Spleen (tissue), 11 donors: Measurements from ENCODE around the gene PRSS21. TPM values are rescaled to one million over a fixed set of nuclear protein-coding genes. Genes with fewer than 3 reads are reported as not detected.

Experiments
- DNase-seq: peaks from one replicate; pipeline ENCODE4 v3.0.0-alpha.2; 2020
- H3K27ac ChIP-seq, 8 donors: fragments of 200-600 bp; sonication (generic) in 7 of 8; 1 replicate in 4 of 8; 2 replicates in 4 of 8; pipeline versions ENCODE4 v1.5.0 to v1.8.0; 2016 to 2021; ENCODE audit warnings: inconsistent platforms in 4 of 8, mild to moderate bottlenecking in 4 of 8, moderate library complexity in 1 of 8
- H3K27me3 ChIP-seq, 7 donors: fragments of 200-600 bp; sonication (generic) in 6 of 7; replicated peaks in 1 of 7; 1 replicate in 4 of 7; 2 replicates in 3 of 7; pipeline versions ENCODE4 v1.5.0 to v1.8.0; 2016 to 2021; ENCODE audit warnings: inconsistent platforms in 3 of 7, mild to moderate bottlenecking in 1 of 7
- H3K36me3 ChIP-seq, 6 donors: fragments of 200-600 bp; sonication (generic) in 5 of 6; 1 replicate in 4 of 6; 2 replicates in 2 of 6; pipeline versions ENCODE4 v1.5.0 to v1.8.0; 2016 to 2021; ENCODE audit warnings: inconsistent platforms in 2 of 6
- H3K4me1 ChIP-seq, 6 donors: fragments of 200-600 bp; sonication (generic) in 5 of 6; 1 replicate in 3 of 6; 2 replicates in 3 of 6; pipeline versions ENCODE4 v1.5.0 to v1.8.0; 2016 to 2021; ENCODE audit warnings: inconsistent platforms in 3 of 6
- H3K4me3 ChIP-seq, 8 donors: fragments of 200-600 bp; sonication (generic) in 7 of 8; 1 replicate in 4 of 8; 2 replicates in 4 of 8; pipeline versions ENCODE4 v1.5.0 to v1.8.0; 2016 to 2021; ENCODE audit warnings: inconsistent platforms in 4 of 8, mild to moderate bottlenecking in 4 of 8, moderate library complexity in 2 of 8
- H3K9me3 ChIP-seq, 8 donors: fragments of 200-600 bp; sonication (generic) in 7 of 8; 1 replicate in 4 of 8; 2 replicates in 4 of 8; pipeline versions ENCODE4 v1.5.0 to v1.8.0; 2016 to 2021; ENCODE audit warnings: inconsistent platforms in 4 of 8
- POLR2A ChIP-seq, 3 donors: fragments of 450-650 bp; IDR thresholded peaks; one replicate each; pipeline ENCODE4 v1.5.1; 2017; ENCODE audit warnings: antibody characterized with exemption in 3 of 3, mild to moderate bottlenecking in 1 of 3
- POLR2AphosphoS5 ChIP-seq, 3 donors: sonication (generic); formaldehyde crosslinking; IDR thresholded peaks; one replicate each; pipeline ENCODE4 v1.5.1; 2017; ENCODE audit warnings: antibody characterized with exemption in 3 of 3
- WGBS, 5 donors: extraction: QIAGEN DNeasy Blood & Tissue Kit in 3 of 5; methylation state at CpG; one replicate each; pipeline versions ENCODE4 v1.1.5 to v1.1.7; 2013 to 2018; 5-methylcytosine and 5-hydroxymethylcytosine counted together
- intact Hi-C: fragments of 100-400 bp; cut with DNase I; formaldehyde crosslinking; loops from one replicate; pipeline ENCODE4 v1.15.0; 2023; ENCODE audit warnings: low total_unique reads
- polyA plus RNA-seq, 3 donors: library from polyadenylated mRNA; stranded (reverse); fragments of 200-250 nt; gene quantifications; one replicate each; pipeline ENCODE4 v1.2.1, GENCODE V29; 2013
- total RNA-seq, 7 donors: library from RNA; depleted of rRNA in 3 of 7; stranded (reverse); fragments of >200 nt in 3 of 7; fragmentation: NEBNext Ultra II Directional in 4 of 7; extraction: Animal tissue kit (Norgen Biotek cat#: 25700) in 4 of 7; gene quantifications; one replicate each; pipeline versions ENCODE4 v1.1.0 to v1.2.1, GENCODE V29; 2016 to 2021
- TF ChIP-seq, protein P1 (sequence below), 11 experiments: fragments of 200-600 bp in 7 of 11; fragments of 450-650 bp in 4 of 11; sonication (generic) in 4 of 11; IDR thresholded peaks in 8 of 11; conservative IDR thresholded peaks in 3 of 11; 1 replicate in 7 of 11; 2 replicates in 4 of 11; pipeline versions ENCODE4 v1.4.0 to v1.8.0; 2016 to 2021; ENCODE audit warnings: antibody characterized with exemption in 11 of 11, inconsistent platforms in 4 of 11, mild to moderate bottlenecking in 1 of 11
- donor health status: healthy with polysubstance abuse.
- donor health status: DM: no; HTN: no; CAD: no; lungs with moderate emphysema.
- donor health status: DM: no; HTN: no; CAD: no.
- donor health status: Bipolar disorder and iron deficiency.
- donor health status: healthy.
- donor health status: DM: no; HTN: no; CAD: no.
- donor health status: DM: yes; HTN: yes; CAD: no.

PRSS21 gene
- total and polyA plus RNA-seq, 10 donors, result 0.49 to 4.9 (median 1.6) TPM

DNA sequence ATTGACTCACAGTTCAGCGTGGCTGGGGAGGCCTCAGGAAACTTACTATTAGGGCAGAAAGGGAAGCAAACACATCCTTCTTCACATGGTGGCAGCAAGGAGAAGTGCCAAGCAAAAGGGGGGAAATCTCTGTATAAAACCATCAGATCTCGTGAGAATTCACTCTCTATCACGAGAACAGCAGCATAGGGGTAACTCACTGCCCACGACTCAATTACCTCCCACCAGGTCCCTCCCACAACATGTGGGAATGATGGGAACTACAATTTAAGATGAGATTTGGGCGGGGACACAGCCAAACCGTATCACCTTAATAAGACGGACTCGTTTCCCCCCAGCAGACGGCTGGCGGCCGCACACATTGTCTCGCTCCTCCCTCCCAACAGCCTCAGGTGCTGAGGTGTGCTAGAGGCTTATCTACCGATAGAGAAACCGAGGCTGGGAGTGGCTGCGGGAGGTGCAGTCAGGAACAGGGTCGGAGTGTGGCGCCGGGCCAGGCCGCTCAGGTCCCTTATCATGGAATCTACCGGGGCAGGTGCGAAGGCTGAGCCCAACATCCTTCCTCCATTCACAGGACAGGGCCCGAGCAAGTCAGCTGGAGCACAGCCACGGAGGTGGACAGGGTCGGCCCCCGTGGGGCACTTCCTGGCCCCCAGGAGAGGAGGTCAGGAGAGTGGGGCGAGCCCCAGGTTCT is 8.2 kb downstream of the PRSS21 start:
- Histone ChIP-seq H3K4me3 (no peak overlapping the region), H3K27me3 (peaks cover 0 to 31% (median 0%) of the 10 kb centered on the region in 7 donors), H3K27ac (no peak overlapping the region), H3K4me1 (peaks cover 0 to 22% (median 9%) of the 10 kb centered on the region in 6 donors), H3K36me3 (no peaks in the 10 kb centered on the region), H3K9me3 (no peaks in the 10 kb centered on the region)
- intact Hi-C loops, result no loop called here
- DNase-seq, result peak; percentile 59
- 71 to 85% (median 80%) methylated on average over 26 of the region's 26 CpGs for WGBS, 5 donors
- no peak for TF ChIP-seq POLR2A (IDR thresholded peaks at IDR 0.05)
- no peak for TF ChIP-seq POLR2AphosphoS5 (IDR thresholded peaks at IDR 0.05)
- TF ChIP-seq, protein P1, sequence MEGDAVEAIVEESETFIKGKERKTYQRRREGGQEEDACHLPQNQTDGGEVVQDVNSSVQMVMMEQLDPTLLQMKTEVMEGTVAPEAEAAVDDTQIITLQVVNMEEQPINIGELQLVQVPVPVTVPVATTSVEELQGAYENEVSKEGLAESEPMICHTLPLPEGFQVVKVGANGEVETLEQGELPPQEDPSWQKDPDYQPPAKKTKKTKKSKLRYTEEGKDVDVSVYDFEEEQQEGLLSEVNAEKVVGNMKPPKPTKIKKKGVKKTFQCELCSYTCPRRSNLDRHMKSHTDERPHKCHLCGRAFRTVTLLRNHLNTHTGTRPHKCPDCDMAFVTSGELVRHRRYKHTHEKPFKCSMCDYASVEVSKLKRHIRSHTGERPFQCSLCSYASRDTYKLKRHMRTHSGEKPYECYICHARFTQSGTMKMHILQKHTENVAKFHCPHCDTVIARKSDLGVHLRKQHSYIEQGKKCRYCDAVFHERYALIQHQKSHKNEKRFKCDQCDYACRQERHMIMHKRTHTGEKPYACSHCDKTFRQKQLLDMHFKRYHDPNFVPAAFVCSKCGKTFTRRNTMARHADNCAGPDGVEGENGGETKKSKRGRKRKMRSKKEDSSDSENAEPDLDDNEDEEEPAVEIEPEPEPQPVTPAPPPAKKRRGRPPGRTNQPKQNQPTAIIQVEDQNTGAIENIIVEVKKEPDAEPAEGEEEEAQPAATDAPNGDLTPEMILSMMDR (IDR thresholded peaks at IDR 0.05 in 8 of 11, conservative IDR thresholded peaks at IDR 0.05 in 3 of 11), result no peak

DNA sequence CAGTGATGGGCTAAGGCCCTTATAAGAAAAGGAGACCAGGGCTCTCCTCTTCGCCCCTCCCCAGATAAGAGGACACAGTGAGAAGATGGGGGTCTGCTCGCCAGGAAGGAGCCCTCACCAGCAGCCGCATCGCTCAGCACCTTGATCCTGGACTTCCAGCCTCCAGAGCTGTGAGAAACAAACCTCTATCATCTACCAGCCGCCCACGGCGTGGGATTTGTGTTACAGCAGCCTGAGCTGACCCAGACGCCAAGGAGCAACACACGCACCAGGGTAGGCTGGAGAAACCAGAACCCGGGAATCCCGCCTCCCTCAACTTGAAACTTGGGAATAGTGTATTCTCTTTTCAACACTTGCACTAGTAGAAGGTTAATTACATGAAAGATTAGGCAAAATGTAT is 8.9 kb downstream of the PRSS21 start:
- peak; percentile 40 for DNase-seq
- Histone ChIP-seq H3K9me3 (no peaks in the 10 kb centered on the region), H3K36me3 (no peaks in the 10 kb centered on the region), H3K27me3 (peaks cover 0 to 33% (median 0%) of the 10 kb centered on the region in 7 donors), H3K4me1 (peaks cover 0 to 29% (median 10%) of the 10 kb centered on the region in 6 donors), H3K27ac (no peak overlapping the region), H3K4me3 (no peak overlapping the region)
- 83 to 93% (median 87%) methylated on average over 9 to 11 of the region's 11 CpGs for WGBS, 5 donors
- intact Hi-C loops, result no loop called here
- no peak for TF ChIP-seq POLR2A (IDR thresholded peaks at IDR 0.05)
- TF ChIP-seq POLR2AphosphoS5 (IDR thresholded peaks at IDR 0.05), result no peak
- TF ChIP-seq, protein P1 (IDR thresholded peaks at IDR 0.05 in 8 of 11, conservative IDR thresholded peaks at IDR 0.05 in 3 of 11), result no peak

DNA sequence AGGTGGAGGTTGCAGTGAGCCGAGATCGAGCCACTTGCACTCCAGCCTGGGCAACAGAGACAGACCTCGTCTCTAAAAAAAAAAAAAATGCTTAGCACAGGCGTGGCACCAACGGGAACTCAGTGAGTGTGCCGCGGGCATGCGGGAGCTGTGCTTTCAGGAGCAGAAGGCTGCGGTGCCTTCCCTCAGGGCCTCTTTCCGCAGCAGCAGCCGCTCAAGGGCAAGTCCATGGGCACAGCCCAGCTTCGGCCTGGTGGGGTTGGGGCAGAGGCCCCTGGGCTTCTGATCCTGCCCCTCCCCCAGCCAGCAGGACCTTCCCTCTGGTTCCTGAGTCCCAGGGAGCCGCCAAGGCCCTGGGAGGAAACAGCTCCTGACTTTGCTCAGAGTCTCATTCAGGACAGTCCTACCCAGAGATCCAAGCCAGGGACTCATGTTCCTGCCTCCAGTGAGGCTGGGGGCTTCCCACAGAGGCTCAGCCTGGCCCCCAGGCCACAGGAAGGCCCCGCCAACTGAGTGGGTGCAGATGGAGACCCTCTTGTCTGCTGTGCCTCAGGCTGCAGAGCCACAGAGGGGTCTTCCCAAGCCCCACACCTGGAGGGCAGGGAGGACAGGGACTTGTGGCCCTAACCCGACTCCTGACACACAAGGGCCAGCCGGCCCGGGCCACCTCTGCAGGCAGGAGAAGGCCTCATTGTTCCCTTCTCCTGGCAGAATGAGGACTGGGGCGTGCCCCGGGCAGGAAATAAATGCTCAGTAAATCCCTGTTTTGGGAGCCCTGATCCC is 9.7 kb downstream of the PRSS21 start:
- Histone ChIP-seq H3K36me3 (no peaks in the 10 kb centered on the region), H3K4me3 (no peak overlapping the region), H3K27ac (no peak overlapping the region), H3K4me1 (peaks cover 0 to 30% (median 10%) of the 10 kb centered on the region in 6 donors), H3K9me3 (no peaks in the 10 kb centered on the region), H3K27me3 (peaks cover 0 to 42% (median 0%) of the 10 kb centered on the region in 7 donors)
- 70 to 85% (median 73%) methylated on average over 15 to 19 of the region's 19 CpGs for WGBS, 5 donors
- intact Hi-C loops, result no loop called here
- TF ChIP-seq POLR2AphosphoS5 (IDR thresholded peaks at IDR 0.05), result no peak
- TF ChIP-seq, protein P1 (IDR thresholded peaks at IDR 0.05 in 8 of 11, conservative IDR thresholded peaks at IDR 0.05 in 3 of 11), result no peak
- TF ChIP-seq POLR2A (IDR thresholded peaks at IDR 0.05), result no peak
- peak; percentile 64 for DNase-seq

DNA sequence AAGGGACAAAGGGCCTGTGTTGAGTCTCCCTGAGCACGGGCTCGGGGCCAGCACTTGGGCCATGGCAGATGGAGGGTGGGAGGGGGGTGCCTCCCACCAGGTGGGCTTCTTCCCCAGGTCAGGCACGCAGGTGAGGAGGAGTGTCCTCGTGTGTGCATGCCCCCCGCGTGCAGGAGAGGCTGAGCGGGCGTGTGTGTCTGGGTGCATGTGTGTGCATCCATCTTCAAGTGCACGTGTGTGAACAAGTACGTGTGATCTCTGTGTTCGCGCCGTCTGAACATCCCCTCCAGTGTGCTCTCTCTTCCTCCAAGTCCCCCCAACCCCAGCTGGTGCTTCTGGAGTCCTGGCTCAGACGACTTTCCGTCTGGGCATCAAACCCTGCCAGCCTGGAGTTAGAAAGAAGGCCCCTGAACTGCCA is 10.3 kb downstream of the PRSS21 start:
- TF ChIP-seq, protein P1 (IDR thresholded peaks at IDR 0.05 in 8 of 11, conservative IDR thresholded peaks at IDR 0.05 in 3 of 11), result no peak
- TF ChIP-seq POLR2A (IDR thresholded peaks at IDR 0.05) (no peak), POLR2AphosphoS5 (IDR thresholded peaks at IDR 0.05) (no peak)
- H3K4me3 ChIP-seq, result no peak overlapping the region
- 80 to 94% (median 84%) methylated on average over 9 to 15 of the region's 15 CpGs for WGBS, 5 donors
- no peaks in the 10 kb centered on the region for H3K36me3 ChIP-seq
- H3K27me3 ChIP-seq, result peaks cover 0 to 48% (median 0%) of the 10 kb centered on the region in 7 donors
- no peak overlapping the region for H3K27ac ChIP-seq
- peaks cover 0 to 30% (median 10%) of the 10 kb centered on the region in 6 donors for H3K4me1 ChIP-seq
- DNase-seq, result peak; percentile 59
- intact Hi-C loops, result no loop called here
- no peaks in the 10 kb centered on the region for H3K9me3 ChIP-seq
